ENCODE measurements around the gene FAM222A.

FAM222A gene

DNA sequence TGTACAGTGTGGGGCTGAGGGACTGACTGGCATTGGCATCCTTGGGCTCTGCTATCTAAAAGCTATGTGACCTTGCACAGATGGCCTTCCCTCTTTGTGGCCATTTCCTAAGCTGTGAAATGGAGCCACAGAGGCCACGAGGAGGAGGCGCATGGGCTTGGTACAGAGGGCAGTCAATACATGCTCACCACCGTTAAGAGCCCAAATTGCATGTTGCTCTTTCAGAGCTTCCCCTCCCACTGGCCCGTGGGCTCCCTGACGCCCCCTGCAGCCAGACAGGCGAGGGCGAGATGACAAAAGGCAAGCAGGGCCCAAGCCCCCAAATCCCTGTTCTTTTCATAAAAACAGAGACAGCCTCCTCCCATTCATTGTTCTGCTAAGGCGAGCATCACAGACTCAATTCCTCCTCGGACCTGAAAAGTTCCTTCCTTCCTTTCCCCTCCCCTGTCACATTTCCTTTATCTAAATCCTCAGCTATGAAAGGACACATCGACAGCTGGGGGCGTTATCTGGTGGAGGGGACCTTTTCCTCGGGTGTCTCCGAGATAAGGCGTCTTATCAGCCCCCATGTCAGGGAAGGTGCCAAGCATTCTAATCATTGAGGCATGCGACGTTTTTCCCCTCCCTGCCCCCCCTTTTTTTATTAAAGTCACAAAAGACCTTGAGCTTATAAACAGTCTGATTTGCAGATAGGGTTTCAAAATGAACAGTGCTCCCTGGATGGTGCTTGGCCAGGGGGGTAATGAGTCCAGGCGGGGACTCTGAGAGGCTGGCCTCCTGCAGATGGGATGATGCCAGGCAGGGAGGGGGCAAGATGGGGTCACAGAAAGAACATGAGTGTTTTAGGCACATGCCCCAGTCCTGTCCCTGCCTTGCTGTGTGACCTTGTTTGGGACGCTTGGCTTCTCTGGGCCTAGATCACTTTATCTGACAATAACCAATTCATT, 26.4 kb downstream of the FAM222A start:
- DNase-seq = no peak

DNA sequence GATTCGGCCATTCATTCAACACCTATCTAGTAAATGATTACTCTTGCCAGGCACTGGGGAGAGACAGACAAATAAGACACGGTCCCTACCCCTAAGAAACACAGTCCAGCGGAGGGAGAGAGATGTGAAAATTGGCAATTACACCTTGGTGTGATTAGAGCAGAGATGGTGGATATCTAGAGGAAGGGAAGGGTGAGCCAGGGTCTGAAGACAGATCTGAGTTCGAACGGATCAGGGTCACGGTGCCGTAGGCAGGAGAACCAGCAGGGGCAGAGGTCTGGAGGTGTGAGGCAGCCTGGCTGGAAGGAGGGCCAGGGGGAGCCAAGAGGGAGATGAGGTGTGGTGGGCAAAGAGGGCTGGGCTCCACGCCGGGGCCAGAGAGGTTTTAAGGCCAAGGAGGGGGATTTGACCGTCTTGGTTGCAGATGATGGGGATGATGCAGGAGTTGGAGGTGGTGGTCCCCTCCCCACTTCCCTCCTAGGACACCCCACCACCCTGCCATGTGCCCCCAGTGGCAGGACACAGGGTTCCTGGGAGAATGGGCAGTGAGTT, 27.1 kb downstream of the FAM222A start:
- DNase-seq = no peak

DNA sequence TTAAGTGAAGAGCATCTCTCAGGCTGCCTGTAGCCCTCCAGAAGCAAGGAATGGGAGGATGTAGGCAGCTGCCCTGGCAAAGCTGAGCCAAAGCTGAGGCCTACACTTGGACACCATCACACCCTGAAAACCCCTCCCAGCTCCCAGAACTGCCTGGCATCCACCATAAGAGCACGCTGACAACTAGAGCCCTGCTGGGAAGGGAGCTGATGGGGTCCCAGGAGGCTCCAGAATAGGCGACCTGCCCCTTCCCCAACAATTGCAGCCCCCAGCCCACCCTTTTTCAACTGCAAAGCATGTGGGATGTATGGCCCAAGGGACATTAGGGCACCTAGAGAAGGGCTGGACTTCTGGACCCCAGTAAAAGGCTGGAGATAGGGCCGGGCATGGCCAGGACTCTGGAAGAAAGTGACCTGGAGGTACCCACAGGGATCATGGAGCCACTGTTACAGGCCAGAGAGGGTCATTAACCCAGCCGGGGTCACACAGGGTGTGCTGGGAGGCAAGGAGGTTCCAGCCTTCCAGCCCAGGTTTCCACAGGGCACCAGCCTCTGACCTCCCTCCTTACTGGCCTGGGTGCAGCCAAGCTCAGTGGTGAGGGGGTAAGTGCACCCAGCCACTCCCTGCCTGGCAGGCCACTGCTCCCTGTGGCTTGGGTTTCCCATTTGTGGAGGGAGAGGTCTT, 27.8 kb downstream of the FAM222A start:
- DNase-seq = no peak

DNA sequence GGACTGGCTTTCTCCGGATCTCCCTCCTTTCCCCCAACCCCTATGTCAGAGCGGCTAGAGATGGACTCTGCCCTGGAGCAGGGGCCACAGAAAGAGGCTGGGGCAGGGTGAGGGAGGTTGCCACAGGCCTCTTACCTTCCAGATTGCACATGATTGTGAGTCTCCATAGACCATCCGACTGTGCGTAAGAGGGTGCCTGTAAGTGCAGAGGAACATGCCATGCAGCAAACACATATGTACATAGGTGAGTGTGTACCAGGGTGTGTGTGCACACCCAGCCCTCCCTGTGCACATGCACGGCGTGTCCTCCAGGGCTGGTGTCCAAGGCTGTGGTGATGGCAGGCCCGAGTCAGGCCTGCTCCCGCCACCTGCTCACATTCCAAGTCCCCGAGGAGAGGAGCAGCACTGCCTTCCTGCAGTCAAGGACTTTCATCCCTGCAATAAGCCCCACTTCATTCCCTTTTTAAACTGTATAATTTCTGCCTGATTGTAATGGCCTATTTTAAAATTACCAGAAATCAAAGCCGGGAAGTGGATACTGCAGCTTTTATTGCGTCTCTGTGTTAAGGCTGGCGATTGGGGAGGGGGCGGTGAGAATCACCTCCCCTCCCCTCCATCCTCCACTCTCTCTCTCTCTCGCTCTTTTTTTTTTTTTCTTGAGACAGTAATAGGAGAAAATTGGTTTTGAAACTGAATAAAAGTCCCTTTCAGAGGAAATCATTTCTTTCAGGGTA, 28.5 kb downstream of the FAM222A start:
- DNase-seq = no peak

DNA sequence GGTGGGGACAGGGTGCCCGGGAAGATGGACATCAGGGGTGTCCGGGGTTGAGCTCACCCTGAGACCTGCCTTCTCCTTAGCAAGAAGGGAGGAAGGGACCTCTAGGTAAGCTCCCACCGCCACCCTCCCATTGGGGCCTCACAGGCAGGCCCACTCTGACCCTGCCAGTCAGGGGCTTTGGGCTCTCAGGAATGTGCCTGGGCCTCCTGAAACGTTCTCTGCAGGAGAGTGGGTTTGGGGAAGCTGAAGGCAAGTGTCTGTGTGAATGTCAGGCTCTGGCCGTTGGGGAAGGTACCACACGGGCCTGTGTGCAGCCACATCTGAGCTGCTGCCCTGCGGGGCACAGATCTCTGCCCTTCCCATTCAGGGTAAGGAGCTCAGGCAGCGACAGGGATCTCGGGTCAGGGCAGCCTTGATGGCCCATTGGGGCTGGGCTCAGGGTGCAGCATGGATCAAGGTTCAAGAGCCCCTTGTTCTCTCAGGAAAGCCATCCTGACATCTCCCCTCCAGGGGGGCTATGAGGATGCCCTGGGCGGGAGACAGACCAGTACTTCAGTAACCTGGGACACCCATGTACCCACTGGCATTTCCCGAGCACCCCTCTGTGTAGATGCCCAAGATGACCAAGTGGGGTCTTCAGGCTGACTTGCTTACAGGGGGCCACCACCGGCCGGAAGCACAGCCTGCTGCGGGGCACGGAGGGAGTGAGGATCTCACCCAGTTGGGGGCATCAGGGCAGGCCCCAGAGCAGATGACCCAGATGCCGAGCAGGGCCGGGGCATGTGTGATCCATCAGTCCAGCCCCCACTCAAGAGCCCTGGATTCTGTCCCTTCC, 29.7 kb downstream of the FAM222A start:
- DNase-seq = no peak

DNA sequence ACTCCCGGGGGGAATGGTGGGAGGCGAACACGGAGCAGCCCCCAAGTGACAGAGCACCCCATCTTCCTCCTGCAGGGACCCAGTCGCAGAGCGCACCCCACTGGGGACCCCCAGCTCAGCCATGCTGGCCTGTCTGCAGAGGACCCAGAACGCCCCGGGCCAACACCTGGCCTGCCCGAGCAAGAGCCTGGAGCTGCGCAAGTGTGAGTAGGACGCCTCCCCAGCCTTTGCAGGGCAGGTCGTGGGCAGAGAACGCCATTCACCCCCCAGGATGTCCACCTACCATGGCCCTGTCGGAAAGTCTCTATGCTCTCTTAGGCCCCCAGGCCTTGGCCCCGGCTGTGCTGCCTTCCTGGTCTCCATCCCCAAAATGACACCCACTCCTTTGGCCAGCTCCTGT, 30.4 kb downstream of the FAM222A start:
- DNase-seq = no peak

DNA sequence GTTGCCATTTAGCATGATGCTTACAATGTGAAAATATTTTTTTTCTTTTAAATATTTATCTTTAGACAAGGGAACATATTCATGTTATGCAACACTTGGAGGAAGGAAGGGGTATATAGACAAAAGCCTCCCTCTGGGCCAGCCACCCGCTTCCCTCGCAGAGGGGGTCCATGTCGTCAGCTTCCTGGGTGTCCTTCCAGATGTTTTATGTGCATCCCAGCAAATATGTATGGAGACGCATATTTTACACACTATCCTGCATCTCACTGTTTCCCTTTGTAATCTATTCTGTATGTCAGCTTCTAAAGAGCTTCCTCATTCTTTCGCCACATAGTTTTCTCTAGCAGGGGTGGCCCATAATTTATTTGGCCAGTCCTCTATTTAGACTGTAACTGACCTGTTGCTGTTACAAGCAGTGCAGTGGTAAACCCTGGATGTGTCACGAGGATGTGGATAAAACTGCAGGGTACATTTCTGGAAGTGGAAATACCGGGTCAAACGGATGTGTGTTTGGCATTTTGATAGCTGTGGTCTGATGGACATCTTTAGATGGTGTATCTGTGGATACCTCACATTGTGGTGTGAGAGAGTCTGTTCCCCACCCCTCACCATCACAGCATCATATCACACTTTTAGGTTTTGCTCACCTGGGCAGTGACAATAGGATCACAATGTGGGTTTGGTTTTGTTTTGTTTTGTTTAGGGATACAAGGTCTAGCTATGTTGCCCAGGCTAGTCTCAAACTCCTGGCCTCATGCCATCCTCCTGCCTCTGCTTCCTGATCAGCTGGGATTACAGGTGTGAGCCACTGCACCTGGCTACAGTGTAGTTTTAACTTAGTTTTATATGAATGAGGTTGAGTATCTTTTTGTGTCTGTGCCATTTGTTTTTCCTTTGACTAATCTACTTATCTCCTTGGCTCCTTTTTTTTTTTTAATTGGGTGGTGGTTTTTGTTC, 31.6 kb downstream of the FAM222A start:
- peak; percentile 53 for DNase-seq

DNA sequence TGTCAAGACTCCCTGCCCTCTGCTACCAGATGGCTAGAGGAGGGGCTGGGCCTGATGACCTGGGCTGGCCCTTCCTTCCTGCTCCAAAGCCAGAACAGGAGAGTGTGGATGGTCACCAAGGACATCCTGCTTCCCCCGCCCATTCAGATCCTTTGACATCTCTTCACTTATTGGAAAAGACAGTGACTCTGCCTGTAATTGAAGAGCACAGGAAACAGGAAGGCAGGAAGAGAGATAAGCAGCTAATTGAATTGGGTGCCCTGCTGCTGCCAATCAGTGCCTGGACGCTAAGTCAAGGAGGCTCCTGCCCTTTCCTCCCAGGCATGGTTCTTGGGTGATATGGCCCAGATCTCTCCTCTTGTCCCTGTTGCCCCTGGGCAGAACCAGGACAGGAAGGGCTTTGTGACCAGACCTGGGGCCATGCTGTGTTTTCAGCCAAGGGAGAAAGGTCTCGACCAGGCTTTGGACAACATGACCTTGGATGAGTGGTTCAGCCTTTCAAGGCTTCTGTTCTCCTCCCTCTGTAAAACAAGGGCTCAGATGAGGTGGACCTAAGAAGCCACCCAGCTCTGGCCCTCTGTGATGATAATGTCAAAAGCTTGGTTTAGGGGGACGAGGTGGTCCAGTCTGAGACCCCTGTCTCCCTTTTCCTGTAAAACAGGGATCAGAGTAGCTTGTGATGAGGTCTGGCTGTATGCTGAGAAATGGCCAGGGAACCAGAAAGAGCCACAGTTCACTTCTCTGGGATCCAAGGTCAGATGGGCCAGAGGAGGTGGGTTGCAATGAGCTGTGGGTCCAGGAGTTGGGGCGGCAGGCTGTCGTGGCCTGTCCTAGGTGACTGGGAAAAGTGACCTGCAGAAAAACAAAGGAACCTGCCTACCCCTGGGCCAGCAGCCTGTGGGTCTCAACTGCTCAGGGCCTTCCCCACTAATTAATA, 38.8 kb downstream of the FAM222A start:
- no peak for DNase-seq

DNA sequence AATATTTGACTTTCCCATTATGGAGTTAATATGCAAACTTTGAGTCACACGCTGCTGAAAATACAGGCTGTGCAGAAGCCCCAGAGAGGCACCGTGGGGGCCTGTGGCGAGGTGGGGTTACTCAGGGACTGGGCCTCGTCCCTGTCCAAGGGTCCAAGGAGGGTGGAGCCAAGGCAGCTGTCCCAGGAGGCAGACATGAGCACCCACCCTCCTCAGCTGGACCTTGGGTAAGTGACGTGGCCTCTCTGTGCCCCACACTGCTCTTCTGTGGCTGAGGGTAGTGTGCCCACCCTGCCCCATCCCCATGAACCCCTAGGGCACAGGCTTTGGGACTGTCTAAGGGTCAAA, 39.4 kb downstream of the FAM222A start:
- DNase-seq = no peak

DNA sequence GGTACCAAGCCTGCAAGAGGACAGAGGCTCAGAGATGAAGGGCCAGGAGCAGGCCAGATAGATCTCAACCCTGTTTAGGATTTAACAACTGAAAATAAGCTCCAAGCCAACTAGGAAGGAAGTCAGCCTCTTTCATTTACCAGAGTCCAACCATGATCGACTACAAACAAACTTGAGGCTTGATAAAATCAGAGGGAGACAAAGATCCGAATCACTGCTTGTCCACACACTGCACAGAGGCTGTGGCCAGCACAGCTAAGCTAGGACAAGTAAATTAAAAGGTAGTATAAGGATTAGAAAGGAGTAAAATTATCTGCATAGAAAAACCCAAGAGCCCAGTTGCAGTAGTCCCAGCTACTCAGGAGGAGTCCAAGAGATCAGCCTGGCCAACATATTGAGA, 40.3 kb downstream of the FAM222A start:
- DNase-seq = no peak

DNA sequence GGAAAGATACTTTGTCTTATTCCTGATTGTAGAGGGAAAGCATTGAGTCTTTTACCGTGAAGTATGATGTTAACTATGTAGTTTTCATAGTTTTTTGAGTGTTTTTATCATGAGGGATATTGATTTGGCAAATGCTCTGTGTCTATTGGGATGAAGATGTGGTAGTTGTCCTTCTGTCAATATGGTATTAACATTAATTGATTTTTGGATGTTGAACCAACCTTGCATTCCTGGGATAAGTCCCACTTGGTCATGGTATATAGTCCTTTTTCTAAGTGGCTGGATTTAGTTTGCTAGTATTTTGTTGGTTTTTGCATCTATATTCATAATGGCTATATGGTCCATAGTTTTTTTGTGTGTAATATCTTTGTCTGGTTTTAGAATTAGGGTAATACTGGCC, 42.8 kb downstream of the FAM222A start:
- no peak for DNase-seq

DNA sequence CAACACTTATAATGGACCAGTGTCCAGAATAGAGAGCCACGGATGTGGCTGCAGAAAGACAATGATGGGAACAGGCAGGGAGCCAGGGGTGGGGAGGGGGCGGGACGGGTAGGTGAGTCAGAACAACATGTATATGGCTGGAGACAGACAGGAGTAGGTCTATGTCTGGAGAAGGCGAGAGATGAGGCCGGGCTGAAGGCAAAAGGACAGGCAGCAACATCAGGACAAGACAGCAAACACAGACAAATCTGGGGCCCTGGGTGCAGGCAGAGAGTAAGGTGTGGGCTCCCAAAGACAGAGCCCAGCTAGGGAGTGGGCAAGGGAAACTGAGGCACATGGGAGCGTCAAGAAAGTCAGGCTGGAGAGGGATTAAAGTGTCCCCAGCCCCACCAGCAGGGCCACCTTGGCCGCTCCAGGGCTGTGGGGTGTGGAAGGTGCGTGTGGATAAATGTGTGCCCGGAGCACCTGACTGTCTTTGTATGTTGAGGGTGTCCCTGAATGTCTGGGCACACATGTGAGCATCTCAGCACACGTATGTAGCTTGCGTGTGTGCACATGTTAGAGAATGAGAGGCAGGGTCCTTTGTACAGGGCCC, 44.1 kb downstream of the FAM222A start:
- DNase-seq = no peak

DNA sequence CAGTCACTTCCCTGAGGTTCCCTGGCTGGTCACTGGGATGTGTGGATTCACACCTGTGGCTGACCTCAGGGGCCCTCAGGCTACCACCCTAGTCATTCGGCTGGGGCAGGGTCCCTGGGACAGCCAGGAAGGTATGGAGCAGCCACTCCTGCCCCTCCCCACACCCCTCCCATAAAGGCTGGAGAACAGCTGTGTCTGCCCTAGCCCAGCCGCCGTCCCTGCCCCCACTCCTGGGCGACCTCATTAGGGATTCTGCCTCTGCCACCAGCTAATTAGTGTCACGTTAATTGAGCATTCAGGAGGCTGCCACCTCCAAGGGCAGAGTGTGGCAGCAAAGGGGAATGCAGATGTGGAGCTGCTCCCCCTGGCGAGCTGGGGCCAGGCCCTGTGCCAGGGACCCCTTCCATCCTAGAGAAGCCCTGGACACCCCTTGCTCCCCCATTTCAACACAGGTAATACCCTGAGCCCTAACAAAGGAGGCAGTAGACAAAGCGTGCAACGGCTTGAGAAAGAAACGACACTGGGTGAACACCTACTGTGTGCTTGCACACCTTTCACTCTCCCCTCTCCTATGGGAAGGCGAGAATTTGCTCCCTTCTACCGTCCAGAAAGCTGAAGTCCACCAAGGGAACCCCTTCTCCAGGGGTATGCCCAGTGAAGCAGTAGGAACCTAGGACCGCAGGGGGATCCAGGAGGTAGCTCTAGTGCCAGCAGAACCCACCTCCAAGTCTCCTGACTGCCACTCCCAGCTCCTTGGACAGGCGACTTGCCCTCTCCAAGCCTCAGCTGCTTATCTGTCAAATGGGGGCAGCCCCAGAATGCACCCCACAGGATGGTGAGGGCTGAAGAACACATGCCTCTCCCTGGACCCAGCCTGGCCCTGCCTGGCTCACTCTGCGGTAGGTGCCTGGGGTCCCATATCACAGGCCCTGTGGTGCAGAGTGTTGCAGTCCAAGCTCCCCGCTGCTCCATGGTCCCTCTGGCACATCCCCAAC, 45.1 kb downstream of the FAM222A start:
- no peak for DNase-seq

DNA sequence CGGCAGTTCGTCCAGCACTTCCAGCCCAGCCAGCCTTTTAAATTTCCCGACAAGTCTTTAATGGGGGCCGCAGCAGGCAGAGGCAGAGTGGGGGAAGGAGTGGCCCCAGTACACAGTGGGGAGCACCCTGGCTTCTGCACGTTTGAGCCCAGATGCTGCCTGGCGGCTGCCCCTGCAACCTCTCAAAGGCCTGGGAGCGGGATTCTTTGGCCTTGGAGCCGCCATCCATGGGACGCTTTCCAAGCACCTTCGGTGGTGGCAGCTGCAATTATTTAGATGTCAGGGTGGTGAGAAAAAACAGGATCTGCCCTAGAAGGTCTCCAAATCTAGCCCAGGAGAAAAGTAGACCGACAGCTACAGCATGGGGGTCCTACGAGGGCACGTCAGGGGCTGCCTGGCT, 46.0 kb downstream of the FAM222A start:
- DNase-seq = no peak

DNA sequence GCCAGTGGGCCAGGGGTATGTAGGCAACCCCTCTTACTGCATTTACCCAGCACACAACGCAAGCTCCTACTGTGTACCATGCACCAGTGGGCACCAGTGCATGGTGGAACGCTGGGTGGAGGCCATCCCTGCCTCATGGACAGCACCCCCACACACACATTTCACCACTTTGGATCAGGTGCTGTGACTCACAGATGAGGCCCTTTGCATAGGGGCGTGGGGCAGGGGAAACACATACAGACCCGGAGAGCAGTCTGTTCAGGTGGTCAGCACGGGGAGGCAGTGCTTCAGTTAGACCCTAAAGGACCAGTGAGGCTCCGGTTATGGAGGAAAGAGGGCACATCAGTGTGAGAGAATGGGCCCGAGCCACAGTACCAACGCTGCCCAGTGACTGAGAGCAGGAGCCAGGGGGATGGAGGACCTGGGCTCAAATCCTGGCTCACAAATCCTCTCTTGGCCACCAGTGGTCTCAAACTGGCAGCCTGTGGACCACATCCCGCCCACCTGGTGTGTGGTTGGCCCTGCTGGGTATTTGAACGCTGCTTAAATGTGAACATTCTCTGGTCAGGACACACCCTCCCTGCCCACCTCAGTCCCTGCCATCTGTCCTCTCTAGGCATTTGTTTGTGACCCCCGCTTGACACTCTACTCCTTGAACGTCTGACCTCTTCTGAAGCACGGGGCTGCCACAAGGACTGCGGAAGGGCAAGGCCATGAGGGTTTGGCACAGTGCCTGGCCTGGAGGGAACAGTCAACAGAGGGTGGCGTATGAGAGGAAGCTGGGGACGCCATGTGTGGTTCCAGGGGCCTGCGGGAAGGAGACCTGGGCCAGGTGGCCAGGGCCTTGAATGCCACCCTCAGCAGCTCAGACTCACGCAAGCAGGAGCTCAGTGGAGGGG, 46.7 kb downstream of the FAM222A start:
- DNase-seq = no peak

DNA sequence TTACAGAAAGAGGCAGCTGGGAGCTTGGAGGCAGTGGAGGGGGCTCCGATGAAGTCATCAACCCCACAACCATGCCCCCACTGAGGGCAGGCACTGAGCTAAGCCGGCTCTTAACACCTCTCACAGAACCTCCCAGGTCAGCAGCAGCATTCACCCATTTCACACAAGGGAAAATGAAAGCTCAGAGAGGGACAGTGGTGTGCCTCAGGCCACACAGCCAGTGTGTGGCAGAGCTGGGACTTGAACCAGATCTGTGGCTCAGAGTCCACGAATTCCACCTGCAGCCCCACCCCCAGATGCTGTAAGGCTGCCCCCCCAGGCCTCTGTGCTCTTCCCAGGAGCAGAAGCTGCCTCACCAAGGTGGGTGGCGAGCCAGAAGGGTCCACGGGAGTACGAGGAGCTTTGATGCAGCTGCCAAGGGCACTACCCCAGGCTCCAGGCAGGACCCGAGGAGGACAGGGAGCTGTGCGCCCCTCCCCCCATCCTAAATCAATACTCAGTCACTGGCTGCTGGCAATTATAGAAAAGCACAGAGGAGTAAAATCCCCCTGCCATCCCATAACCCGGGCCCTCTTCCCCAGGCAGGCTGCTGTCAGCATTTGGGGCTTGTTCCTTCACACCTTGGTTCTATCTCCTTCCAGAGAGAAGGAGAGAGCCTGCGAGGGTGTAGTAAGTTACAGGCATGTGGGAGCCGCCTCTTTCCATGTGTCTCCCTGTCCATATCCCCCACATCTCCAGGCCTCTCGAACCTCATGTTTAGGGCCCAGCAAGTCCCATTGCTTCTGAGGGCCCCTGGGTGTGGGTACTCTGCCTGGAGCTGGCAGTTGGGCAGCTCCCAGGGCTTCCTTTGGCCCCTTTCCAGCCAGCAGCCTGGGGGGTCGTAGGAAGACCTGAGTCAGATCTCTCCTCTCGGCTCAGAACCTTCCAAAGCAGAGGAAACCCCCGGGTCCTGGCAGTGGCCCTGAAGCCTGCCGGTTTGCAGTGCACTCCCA, 47.6 kb downstream of the FAM222A start:
- DNase-seq = no peak

Data from HCEC 1CT (cell line).